LNCaP clone FGC (cell line): ENCODE data around the gene ARSI.
A peak's percentile ranks its signal among the peaks of the same experiment; 100 is the strongest.

ENCODE experiments used
- DNase-seq: peaks from one replicate; pipeline ENCODE4 v3.0.0-alpha.2; 2011; ENCODE audit warnings: low read depth
- H3K4me3 ChIP-seq: 2 replicates; pipeline ENCODE4 v1.5.1; 2011; ENCODE audit warnings: mild to moderate bottlenecking, low read depth, low read length, control low read depth
- TF ChIP-seq, protein P1 (sequence below): IDR thresholded peaks from 2 replicates; pipeline ENCODE4 v1.5.1; 2012; ENCODE audit warnings: mild to moderate bottlenecking; ENCODE audit not compliant: control insufficient read depth, insufficient read depth; ENCODE audit errors: extremely low read depth

Gene ARSI

DNA sequence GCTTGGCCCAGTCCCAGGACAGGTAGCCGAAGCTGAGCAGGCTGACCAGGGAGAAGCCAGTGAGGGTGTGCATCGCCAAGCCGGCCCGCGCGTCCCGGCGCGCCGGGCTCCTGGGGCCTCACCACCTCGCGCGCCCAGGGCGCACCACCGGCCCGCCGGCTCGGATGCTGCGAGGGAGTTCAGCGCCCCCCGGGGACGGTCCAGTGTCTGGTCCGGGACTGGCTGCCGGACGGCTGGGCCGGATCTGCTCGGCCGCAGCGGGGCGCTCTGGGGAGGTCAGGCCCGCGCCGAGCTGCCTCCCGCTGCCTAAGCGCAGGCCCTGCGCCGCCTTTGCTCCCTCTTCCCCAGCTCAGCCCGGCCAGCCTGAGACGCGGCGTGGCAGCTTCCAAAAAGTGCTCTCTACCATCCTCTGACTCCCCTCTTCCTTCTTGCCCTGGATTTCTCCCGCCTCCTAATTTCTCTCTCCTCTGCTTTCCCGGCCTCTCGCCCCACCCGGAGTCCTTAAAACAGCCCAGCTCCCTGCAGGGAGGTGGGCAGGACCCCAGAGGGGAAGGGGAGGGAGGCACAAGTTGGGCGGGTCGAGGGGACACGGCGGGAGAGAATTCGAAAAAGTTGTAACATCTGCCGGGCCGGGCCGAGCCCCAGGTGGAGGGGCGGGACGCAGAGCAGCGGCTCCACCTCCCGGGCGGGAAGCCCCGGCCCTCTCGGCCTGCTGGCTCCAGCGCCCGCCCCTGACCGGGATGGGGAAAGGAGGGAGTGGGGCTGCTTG is at the start of gene ARSI:
TSS of gene ARSI (minus strand) at position 605 of the 769 bp plus-strand sequence. CDS start at position 73, 532 bp downstream.
- no peak within 1 kb of the TSS for H3K4me3 ChIP-seq
- TF ChIP-seq, protein P1, sequence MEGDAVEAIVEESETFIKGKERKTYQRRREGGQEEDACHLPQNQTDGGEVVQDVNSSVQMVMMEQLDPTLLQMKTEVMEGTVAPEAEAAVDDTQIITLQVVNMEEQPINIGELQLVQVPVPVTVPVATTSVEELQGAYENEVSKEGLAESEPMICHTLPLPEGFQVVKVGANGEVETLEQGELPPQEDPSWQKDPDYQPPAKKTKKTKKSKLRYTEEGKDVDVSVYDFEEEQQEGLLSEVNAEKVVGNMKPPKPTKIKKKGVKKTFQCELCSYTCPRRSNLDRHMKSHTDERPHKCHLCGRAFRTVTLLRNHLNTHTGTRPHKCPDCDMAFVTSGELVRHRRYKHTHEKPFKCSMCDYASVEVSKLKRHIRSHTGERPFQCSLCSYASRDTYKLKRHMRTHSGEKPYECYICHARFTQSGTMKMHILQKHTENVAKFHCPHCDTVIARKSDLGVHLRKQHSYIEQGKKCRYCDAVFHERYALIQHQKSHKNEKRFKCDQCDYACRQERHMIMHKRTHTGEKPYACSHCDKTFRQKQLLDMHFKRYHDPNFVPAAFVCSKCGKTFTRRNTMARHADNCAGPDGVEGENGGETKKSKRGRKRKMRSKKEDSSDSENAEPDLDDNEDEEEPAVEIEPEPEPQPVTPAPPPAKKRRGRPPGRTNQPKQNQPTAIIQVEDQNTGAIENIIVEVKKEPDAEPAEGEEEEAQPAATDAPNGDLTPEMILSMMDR: no peak
- no peak for DNase-seq

GRCh38 chr5:150350524-150351344 is 48.0 kb upstream of the ARSI start:
- no peak overlapping the region for H3K4me3 ChIP-seq
- peak; percentile 61 for DNase-seq
- TF ChIP-seq, protein P1: peak; percentile 87

- H3K4me3 ChIP-seq: no peak overlapping the region
- TF ChIP-seq, protein P1: no peak
- no peak for DNase-seq
Measured at GRCh38 chr5:150349681-150350275, 47.1 kb upstream of the ARSI start.

DNA sequence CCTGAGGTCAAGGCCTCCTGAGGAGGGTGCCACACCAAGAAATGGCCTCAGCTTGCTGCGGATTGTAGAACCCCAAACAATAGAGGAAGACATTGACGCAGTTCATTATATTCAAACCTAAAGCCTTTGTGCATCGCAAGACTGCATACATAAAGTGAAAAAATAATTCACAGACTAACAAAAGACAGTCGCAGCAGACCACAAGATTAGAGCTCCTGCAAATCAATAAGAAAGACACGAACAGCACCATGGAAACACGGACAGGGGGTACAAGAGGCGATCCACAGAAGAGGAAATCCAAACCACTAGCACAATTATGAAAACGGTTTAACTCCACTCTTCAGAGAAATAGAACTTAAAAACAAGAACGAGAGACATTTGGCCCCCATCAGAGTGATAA is 44.7 kb upstream of the ARSI start:
- DNase-seq: no peak
- TF ChIP-seq, protein P1: no peak
- H3K4me3 ChIP-seq: no peak overlapping the region

DNA sequence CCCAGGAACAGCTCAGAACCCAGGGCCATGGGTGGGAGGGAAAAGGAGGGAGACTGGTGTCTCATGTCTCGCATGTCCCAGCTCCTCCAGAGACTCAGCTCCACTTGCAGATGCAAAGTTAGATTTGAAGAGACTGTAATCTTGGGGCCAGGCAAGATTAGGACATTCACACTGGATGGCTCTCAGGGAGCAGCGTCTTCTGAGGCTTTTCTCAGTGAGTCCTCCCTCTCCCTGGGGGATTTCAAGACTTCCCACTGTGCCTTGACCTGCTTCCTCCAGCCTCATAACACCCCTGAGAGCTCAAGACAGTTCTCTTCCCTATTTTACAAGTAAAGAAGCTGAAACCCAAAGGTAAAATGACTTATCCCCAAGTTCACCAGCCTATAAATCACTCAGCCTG is 44.3 kb upstream of the ARSI start:
- H3K4me3 ChIP-seq: no peak overlapping the region
- TF ChIP-seq, protein P1: no peak
- DNase-seq: no peak

DNA sequence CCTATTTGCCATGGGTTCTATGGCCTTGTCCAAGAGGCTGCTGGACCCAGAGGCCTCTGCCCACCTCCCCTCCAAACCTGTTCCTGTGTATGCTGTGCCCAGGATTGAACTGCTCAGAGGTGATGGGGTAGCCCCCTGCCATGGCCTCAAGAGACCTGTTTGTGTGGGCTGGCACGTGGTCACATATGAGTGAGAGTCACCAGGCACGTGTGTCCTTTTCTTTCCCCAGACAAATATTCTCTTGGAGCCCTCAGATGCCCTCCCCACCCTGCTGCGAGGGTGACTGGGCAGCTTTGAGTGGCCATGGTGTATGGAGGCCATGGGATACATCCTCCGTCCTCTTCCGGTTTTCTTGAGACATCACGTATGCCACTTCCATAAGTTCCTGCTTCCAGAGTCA is 43.9 kb upstream of the ARSI start:
- DNase-seq: no peak
- TF ChIP-seq, protein P1: no peak
- no peak overlapping the region for H3K4me3 ChIP-seq
